Epithelial cell of esophagus (primary cell): ENCODE measurements around the gene SEMA4B.
A peak's percentile ranks its signal among the peaks of the same experiment; 100 is the strongest.

Experiments used
- DNase-seq: peaks from one replicate; pipeline ENCODE4 v3.0.0; 2010; ENCODE audit warnings: low read depth
- H3K4me3 ChIP-seq: 2 replicates; pipeline ENCODE4 v1.5.1; 2011; ENCODE audit warnings: mild to moderate bottlenecking, low read length, control low read depth
- TF ChIP-seq, protein P1 (sequence below): IDR thresholded peaks from 2 replicates; pipeline ENCODE4 v1.5.1; 2011; ENCODE audit warnings: low read depth, mild to moderate bottlenecking, low read length, control low read depth, inconsistent platforms; ENCODE audit not compliant: insufficient read depth; ENCODE audit errors: missing control alignments

SEMA4B gene

GRCh38 chr15:90205886-90206285 is 4.8 kb downstream of the SEMA4B start:
- TF ChIP-seq, protein P1, sequence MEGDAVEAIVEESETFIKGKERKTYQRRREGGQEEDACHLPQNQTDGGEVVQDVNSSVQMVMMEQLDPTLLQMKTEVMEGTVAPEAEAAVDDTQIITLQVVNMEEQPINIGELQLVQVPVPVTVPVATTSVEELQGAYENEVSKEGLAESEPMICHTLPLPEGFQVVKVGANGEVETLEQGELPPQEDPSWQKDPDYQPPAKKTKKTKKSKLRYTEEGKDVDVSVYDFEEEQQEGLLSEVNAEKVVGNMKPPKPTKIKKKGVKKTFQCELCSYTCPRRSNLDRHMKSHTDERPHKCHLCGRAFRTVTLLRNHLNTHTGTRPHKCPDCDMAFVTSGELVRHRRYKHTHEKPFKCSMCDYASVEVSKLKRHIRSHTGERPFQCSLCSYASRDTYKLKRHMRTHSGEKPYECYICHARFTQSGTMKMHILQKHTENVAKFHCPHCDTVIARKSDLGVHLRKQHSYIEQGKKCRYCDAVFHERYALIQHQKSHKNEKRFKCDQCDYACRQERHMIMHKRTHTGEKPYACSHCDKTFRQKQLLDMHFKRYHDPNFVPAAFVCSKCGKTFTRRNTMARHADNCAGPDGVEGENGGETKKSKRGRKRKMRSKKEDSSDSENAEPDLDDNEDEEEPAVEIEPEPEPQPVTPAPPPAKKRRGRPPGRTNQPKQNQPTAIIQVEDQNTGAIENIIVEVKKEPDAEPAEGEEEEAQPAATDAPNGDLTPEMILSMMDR: no peak
- no peak overlapping the region for H3K4me3 ChIP-seq
- peak; percentile 61 for DNase-seq

GRCh38 chr15:90207252-90207651 is 6.1 kb downstream of the SEMA4B start:
- TF ChIP-seq, protein P1: no peak
- no peak overlapping the region for H3K4me3 ChIP-seq
- no peak for DNase-seq

GRCh38 chr15:90208356-90208755 is 7.2 kb downstream of the SEMA4B start:
- TF ChIP-seq, protein P1: no peak
- H3K4me3 ChIP-seq: no peak overlapping the region
- no peak for DNase-seq

DNA sequence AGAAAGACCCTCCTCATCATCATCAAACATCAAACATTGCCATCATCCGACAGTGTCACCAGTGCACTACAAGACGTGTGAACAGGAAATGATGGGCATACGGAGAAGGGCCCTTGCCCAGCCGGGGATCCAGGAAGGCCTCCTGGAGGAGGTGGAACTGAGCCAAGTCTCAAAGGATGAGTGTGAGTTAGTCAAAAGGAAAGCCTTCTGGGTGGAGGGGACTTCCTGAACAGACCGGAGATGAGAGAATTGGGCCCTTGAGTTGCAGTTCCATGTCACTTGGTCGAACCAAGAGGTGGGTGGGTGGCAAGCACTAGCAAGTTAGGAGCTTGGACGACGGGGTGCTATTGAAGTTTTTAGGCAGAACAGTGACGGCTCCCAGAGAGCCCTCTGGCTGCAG is 8.5 kb downstream of the SEMA4B start:
- no peak for DNase-seq
- H3K4me3 ChIP-seq: no peak overlapping the region
- TF ChIP-seq, protein P1: no peak

- TF ChIP-seq, protein P1: no peak
- H3K4me3 ChIP-seq: no peak overlapping the region
- no peak for DNase-seq
Measured at GRCh38 chr15:90210593-90210992, 9.5 kb downstream of the SEMA4B start.

GRCh38 chr15:90211009-90211408 is 9.9 kb downstream of the SEMA4B start:
- TF ChIP-seq, protein P1: no peak
- no peak overlapping the region for H3K4me3 ChIP-seq
- DNase-seq: no peak

DNA sequence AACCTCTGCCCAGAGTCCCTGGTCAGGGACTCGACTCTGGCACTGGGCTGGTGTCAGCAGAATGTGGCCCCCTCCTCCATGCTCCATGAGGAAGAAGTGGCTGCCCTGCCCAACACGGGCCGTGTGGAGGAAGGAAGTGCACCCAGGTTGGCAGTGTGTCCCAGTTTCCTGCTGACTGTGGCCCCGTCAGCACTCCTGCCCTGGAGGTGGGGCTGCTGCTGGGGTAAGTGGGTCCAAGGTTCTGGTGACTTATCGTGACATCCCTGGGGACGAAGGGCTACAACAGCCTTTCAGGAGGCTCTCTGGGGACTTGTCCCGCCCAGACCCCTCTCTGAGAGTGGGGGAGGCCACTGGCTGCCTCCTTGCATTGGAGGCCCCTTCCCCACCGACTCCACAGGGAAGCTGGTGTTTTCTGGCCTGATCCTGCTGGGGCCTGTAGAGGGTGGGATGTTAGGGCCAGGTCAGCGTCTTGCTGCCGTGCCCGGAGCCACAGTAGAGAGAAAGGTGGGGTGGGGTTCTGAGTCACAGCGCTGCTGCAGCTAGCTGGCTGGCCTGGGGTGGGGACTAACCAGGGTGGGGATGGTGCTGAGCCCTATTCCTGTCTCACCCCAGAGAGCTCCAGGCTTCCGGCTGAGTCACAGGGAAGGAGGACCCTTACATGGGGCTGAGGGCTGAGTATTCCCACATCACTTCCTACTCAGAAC is 10.5 kb downstream of the SEMA4B start:
- TF ChIP-seq, protein P1: no peak
- H3K4me3 ChIP-seq: no peak overlapping the region
- peak; percentile 97 for DNase-seq
